Chondrocyte (in vitro differentiated cells): Measurements from ENCODE around the gene SLC9A5. TPM values are rescaled to one million over a fixed set of nuclear protein-coding genes. Genes with fewer than 3 reads are reported as not detected.

Experiments
- DNase-seq: peaks from one replicate; pipeline ENCODE4 v3.0.0; 2021; ENCODE audit warnings: mixed read lengths, low spot score
- H3K27ac Mint-ChIP-seq: one replicate; pipeline ENCODE4 v1.8.0; 2021; ENCODE audit warnings: mild to moderate bottlenecking, moderate library complexity, mixed read lengths; ENCODE audit not compliant: unreplicated experiment
- H3K27me3 Mint-ChIP-seq: 2 replicates; pipeline ENCODE4 v1.8.0; 2021; ENCODE audit warnings: low read depth, mixed read lengths
- H3K36me3 Mint-ChIP-seq: 2 replicates; pipeline ENCODE4 v1.8.0; 2021; ENCODE audit warnings: low read depth, mixed read lengths
- H3K4me1 Mint-ChIP-seq: 2 replicates; pipeline ENCODE4 v1.8.0; 2021; ENCODE audit warnings: low read depth, mild to moderate bottlenecking, mixed read lengths
- H3K4me3 Mint-ChIP-seq: one replicate; pipeline ENCODE4 v1.8.0; 2021; ENCODE audit warnings: mild to moderate bottlenecking, moderate library complexity, mixed read lengths; ENCODE audit not compliant: unreplicated experiment
- H3K9me3 Mint-ChIP-seq: 2 replicates; pipeline ENCODE4 v1.8.0; 2021; ENCODE audit warnings: low read depth, mixed read lengths
- total RNA-seq: library from RNA; stranded (reverse); gene quantifications from 3 replicates; pipeline ENCODE4 v1.2.1, GENCODE V29; 2021
- TF ChIP-seq, protein P1 (sequence below): fragments of 200-600 bp; sonication (generic); IDR thresholded peaks from 2 replicates; pipeline ENCODE4 v1.5.0; 2021; ENCODE audit warnings: antibody characterized with exemption, mild to moderate bottlenecking, moderate library complexity

Gene SLC9A5
- total RNA-seq, 1 donor from 2014 or later, result 3.0 TPM

- Mint-ChIP-seq H3K4me3 (no peak overlapping the region), H3K4me1 (peaks cover 15% of the 10 kb centered on the region), H3K27ac (no peak overlapping the region), H3K9me3 (no peaks in the 10 kb centered on the region), H3K36me3 (peaks cover 7% of the 10 kb centered on the region), H3K27me3 (no peaks in the 10 kb centered on the region)
- TF ChIP-seq, protein P1, sequence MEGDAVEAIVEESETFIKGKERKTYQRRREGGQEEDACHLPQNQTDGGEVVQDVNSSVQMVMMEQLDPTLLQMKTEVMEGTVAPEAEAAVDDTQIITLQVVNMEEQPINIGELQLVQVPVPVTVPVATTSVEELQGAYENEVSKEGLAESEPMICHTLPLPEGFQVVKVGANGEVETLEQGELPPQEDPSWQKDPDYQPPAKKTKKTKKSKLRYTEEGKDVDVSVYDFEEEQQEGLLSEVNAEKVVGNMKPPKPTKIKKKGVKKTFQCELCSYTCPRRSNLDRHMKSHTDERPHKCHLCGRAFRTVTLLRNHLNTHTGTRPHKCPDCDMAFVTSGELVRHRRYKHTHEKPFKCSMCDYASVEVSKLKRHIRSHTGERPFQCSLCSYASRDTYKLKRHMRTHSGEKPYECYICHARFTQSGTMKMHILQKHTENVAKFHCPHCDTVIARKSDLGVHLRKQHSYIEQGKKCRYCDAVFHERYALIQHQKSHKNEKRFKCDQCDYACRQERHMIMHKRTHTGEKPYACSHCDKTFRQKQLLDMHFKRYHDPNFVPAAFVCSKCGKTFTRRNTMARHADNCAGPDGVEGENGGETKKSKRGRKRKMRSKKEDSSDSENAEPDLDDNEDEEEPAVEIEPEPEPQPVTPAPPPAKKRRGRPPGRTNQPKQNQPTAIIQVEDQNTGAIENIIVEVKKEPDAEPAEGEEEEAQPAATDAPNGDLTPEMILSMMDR, result no peak
- peak; percentile 57 for DNase-seq
These were observed 4.1 kb downstream of the SLC9A5 start for GRCh38 chr16:67252609-67253497.

- H3K36me3 Mint-ChIP-seq, result peaks cover 7% of the 10 kb centered on the region
- H3K27me3 Mint-ChIP-seq, result no peaks in the 10 kb centered on the region
- peaks cover under 1% of the 10 kb centered on the region for H3K4me1 Mint-ChIP-seq
These were observed 6.2 kb downstream of the SLC9A5 start for GRCh38 chr16:67254801-67255552.

DNA sequence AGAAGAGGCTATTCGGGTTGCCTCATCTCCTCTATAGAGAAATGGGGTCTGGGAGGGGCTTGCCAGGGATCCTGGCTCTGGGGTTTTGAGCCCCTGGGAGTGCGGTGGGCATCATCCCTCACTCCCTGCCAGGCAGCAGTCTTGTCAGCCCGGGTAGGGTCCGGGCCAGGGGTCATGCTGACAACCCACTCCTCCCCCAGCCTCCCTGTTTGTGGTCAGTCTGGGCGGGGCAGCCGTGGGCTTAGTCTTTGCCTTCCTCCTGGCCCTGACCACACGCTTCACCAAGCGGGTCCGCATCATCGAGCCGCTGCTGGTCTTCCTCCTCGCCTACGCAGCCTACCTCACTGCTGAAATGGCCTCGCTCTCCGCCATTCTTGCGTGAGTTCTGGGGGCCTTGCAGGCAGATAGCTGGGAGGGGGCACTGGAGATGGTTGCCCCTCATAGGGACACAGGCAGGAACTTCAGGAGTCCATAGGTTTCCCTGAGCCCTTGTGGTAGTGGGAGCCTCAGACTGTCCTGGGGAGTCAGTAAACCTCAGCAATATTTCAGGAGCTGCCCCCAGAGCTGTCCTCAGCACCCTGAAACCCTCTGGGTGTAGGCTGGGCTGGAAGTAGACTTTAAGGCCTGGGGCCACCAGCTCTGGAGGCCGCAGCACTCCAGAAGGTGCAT lies 6.9 kb downstream of the SLC9A5 start:
- TF ChIP-seq, protein P1, result no peak
- Mint-ChIP-seq H3K4me3 (no peak overlapping the region), H3K27me3 (no peaks in the 10 kb centered on the region), H3K36me3 (peaks cover 7% of the 10 kb centered on the region), H3K27ac (no peak overlapping the region), H3K4me1 (peaks cover under 1% of the 10 kb centered on the region), H3K9me3 (no peaks in the 10 kb centered on the region)
- peak; percentile 78 for DNase-seq

More at GRCh38 chr16:67254801-67255552, 6.2 kb downstream of the SLC9A5 start:
- no peak overlapping the region for H3K27ac Mint-ChIP-seq
- no peaks in the 10 kb centered on the region for H3K9me3 Mint-ChIP-seq
- peak; percentile 68 for DNase-seq
- TF ChIP-seq, protein P1, result no peak
- no peak overlapping the region for H3K4me3 Mint-ChIP-seq

DNA sequence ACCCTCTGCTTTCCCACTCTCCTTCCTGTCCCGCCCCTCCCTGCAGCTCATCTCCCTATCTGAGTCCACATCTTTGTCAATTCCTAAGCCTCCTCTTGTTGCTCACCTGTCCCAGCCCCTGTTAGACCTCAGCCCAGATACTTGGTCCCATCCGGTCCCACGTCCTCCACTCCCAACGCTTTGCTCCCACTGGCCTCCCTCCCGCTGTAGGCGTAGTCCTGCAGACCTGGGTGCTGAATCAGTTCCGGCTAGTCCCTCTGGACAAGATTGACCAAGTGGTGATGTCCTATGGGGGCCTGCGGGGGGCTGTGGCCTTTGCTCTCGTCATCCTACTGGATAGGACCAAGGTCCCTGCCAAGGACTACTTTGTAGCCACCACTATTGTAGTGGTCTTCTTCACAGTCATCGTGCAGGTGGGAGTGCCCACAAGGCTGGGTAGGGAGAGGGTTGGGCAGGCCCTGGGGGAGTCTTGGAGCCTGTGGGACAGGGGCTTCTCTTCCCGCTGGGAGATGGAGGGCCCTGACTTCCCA lies 8.0 kb downstream of the SLC9A5 start:
- no peak overlapping the region for H3K27ac Mint-ChIP-seq

More for the DNA sequence above, 8.0 kb downstream of the SLC9A5 start:
- Mint-ChIP-seq H3K4me1 (peaks cover 4% of the 10 kb centered on the region), H3K4me3 (no peak overlapping the region), H3K36me3 (peaks cover 7% of the 10 kb centered on the region), H3K27me3 (no peaks in the 10 kb centered on the region), H3K9me3 (no peaks in the 10 kb centered on the region)
- DNase-seq, result peak; percentile 77
- TF ChIP-seq, protein P1, result no peak
